ENCODE results near the gene MSI2. TPM values are rescaled to one million over a fixed set of nuclear protein-coding genes. Genes with fewer than 3 reads are reported as not detected.
A peak's percentile ranks its signal among the peaks of the same experiment; 100 is the strongest.

The MSI2 gene
- total RNA-seq, 1 donor from 2014 or later = 21.1 TPM

GRCh38 chr17:57356153-57356718, 99.9 kb downstream of the MSI2 start:
- no peak for TF ChIP-seq CTCF (IDR thresholded peaks at IDR 0.05; ENCODE audit: insufficient read depth, low read length, severe bottlenecking)
- FAIRE-seq (no peak), DNase-seq (ENCODE audit: low read depth) (no peak)
- no peak overlapping the region for H3K4me3 ChIP-seq (ENCODE audit: low read depth, low read length)
- H3K27me3 ChIP-seq (ENCODE audit: control insufficient read depth, insufficient read depth, low read length) = no peaks in the 10 kb centered on the region
- H3K36me3 ChIP-seq (ENCODE audit: control insufficient read depth, insufficient read depth, low read length) = no peaks in the 10 kb centered on the region

- FAIRE-seq (no peak), DNase-seq (ENCODE audit: low read depth) (no peak)
- no peaks in the 10 kb centered on the region for H3K36me3 ChIP-seq (ENCODE audit: control insufficient read depth, insufficient read depth, low read length)
- H3K4me3 ChIP-seq (ENCODE audit: low read depth, low read length) = no peak overlapping the region
- no peak for TF ChIP-seq CTCF (IDR thresholded peaks at IDR 0.05; ENCODE audit: insufficient read depth, low read length, severe bottlenecking)
- H3K27me3 ChIP-seq (ENCODE audit: control insufficient read depth, insufficient read depth, low read length) = no peaks in the 10 kb centered on the region
Observed at GRCh38 chr17:57356719-57357391, 100.5 kb downstream of the MSI2 start.

- peak; percentile 67 for DNase-seq (ENCODE audit: low read depth)
- no peak for FAIRE-seq
- H3K36me3 ChIP-seq (ENCODE audit: control insufficient read depth, insufficient read depth, low read length) = no peaks in the 10 kb centered on the region
- H3K4me3 ChIP-seq (ENCODE audit: low read depth, low read length) = no peak overlapping the region
- H3K27me3 ChIP-seq (ENCODE audit: control insufficient read depth, insufficient read depth, low read length) = no peaks in the 10 kb centered on the region
- TF ChIP-seq CTCF (IDR thresholded peaks at IDR 0.05; ENCODE audit: insufficient read depth, low read length, severe bottlenecking) = no peak
Observed at GRCh38 chr17:57357392-57357784, 101.1 kb downstream of the MSI2 start.

- no peak for FAIRE-seq
- no peak overlapping the region for H3K4me3 ChIP-seq (ENCODE audit: low read depth, low read length)
- TF ChIP-seq CTCF (IDR thresholded peaks at IDR 0.05; ENCODE audit: insufficient read depth, low read length, severe bottlenecking) = no peak
- H3K36me3 ChIP-seq (ENCODE audit: control insufficient read depth, insufficient read depth, low read length) = no peaks in the 10 kb centered on the region
- DNase-seq (ENCODE audit: low read depth) = peak; percentile 80
- no peaks in the 10 kb centered on the region for H3K27me3 ChIP-seq (ENCODE audit: control insufficient read depth, insufficient read depth, low read length)
Observed at GRCh38 chr17:57357830-57358430, 101.6 kb downstream of the MSI2 start.

- Histone ChIP-seq H3K36me3 (ENCODE audit: control insufficient read depth, insufficient read depth, low read length) (no peaks in the 10 kb centered on the region), H3K27me3 (ENCODE audit: control insufficient read depth, insufficient read depth, low read length) (no peaks in the 10 kb centered on the region), H3K4me3 (ENCODE audit: low read depth, low read length) (no peak overlapping the region)
- DNase-seq (ENCODE audit: low read depth) (no peak), FAIRE-seq (no peak)
- TF ChIP-seq CTCF (IDR thresholded peaks at IDR 0.05; ENCODE audit: insufficient read depth, low read length, severe bottlenecking) = no peak
Observed at GRCh38 chr17:57360266-57360665, 103.9 kb downstream of the MSI2 start.

Measured in bronchial epithelial cell (primary cell).